Hair follicle dermal papilla cell (primary cell): Measurements from ENCODE around the gene UNKL. TPM values are rescaled to one million over a fixed set of nuclear protein-coding genes. Genes with fewer than 3 reads are reported as not detected.

ENCODE experiments used
- total RNA-seq: library from RNA; depleted of rRNA; stranded (reverse); fragments of >200 nt; gene quantifications from 2 replicates; pipeline ENCODE4 v1.2.3, GENCODE V29; 2012

The UNKL gene, protein sequence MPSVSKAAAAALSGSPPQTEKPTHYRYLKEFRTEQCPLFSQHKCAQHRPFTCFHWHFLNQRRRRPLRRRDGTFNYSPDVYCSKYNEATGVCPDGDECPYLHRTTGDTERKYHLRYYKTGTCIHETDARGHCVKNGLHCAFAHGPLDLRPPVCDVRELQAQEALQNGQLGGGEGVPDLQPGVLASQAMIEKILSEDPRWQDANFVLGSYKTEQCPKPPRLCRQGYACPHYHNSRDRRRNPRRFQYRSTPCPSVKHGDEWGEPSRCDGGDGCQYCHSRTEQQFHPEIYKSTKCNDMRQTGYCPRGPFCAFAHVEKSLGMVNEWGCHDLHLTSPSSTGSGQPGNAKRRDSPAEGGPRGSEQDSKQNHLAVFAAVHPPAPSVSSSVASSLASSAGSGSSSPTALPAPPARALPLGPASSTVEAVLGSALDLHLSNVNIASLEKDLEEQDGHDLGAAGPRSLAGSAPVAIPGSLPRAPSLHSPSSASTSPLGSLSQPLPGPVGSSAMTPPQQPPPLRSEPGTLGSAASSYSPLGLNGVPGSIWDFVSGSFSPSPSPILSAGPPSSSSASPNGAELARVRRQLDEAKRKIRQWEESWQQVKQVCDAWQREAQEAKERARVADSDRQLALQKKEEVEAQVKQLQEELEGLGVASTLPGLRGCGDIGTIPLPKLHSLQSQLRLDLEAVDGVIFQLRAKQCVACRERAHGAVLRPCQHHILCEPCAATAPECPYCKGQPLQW
- total RNA-seq = 13.5 and 20.3 TPM in 2 replicates

DNA sequence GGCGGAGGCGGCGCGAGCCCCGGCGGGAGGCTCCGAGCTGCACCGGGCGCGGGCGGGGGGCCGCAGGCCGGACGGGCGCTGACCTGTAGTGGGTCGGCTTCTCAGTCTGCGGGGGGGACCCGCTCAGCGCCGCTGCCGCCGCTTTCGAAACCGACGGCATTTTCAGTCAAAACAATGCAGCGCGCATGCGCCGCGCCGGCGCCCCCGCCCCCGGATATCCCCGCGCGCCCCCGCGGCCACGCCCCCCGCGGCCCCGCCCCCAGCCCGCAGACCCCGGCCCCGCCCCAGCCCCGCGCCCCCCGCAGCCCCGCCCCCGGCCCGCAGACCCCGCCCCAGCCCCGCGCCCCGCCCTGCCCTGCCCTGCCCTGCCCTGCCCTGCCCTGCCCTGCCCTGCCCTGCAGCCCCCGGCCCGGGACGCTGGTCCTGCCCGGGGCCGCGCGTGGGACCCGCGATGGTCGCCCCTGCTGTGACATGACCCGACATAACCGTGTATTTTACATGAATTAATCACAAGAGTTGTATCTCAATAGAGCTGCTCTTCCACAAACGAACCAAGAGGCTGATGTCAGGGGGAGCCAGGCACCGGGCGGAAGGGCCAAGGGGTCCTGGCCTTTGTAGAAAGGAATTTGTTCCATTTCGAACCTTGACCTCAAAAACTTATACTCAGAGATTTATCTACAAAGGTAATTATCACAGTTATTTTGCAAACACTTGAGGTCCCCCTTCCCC is at the start of gene UNKL:
TSS of gene UNKL (minus strand) at position 173 of the 729 bp plus-strand sequence. CDS start at position 160, 13 bp downstream.

DNA sequence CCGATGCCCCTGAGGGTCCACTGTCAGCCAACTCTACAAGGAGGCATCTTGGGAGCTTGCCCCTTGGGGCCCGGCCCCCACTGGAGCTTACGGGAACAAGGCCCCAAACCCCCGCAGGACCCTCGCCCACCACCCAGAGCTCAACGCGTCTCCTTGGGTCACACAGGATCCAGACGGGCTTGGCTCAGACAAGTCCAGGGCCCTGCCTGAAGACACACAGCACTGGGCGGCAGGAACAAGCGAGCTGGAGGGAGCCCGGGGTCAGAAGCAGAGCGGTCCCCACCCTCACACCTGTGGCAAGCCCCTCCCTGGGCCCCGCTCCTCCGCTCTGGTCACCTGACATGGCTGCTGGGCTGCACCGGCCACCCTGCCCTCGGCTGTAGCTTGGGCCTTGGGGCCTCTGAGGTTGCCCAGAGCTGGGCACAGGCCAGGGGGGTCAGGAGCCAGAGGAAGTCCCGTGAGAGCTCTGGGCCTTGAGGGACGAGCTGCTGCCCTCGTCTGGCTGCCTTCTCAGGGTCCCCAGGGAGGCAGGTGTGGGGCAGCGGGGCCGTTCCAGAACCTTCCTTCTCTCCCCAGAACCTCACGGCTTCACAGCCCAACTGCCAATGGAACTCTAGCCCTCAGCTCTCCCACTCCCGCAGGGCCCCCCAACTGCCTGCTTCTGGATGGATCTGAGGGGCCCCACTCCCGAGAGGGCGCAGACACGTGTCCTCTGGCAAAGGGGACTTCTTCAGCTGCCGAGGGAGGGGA is 29.7 kb upstream of the UNKL start, which contains the start of gene CCDC154:
TSS of gene CCDC154 (minus strand) at position 577 of the 750 bp plus-strand sequence. CDS start at position 343, 234 bp downstream.

GRCh38 chr16:1430759-1431496 is 16.4 kb upstream of the UNKL start, which contains the start of gene PERCC1:
Gene PERCC1, plus strand, starts transcription at chr16:1431078. Its CDS starts 1,516 bp downstream, at chr16:1432594.

GRCh38 chr16:1351582-1352362 is 62.7 kb downstream of the UNKL start, which contains the start of the genes GNPTG and TSR3:
Gene GNPTG, plus strand, starts transcription at chr16:1351931. Its CDS starts 35 bp downstream, at chr16:1351966.
Gene TSR3, minus strand, starts transcription at chr16:1351878. Its CDS starts 74 bp downstream, at chr16:1351804.

GRCh38 chr16:1333149-1333812 is 81.2 kb downstream of the UNKL start, which contains the start of gene BAIAP3:
Gene BAIAP3, plus strand, starts transcription at chr16:1333645. Its CDS starts 4,905 bp downstream, at chr16:1338550.

Other genes starting within 250 kb of the UNKL start
- gene TPSG1, start 189.4 kb downstream of the UNKL start, total RNA-seq = not detected in 2 replicates
- not detected in 2 replicates for gene TPSB2, start 184.5 kb downstream of the UNKL start, total RNA-seq
- gene TPSAB1, start 174.0 kb downstream of the UNKL start, total RNA-seq = not detected in 2 replicates
- gene TPSD1, start 158.6 kb downstream of the UNKL start, total RNA-seq = not detected in 2 replicates
- 37.2 and 54.0 TPM in 2 replicates for gene UBE2I, start 105.1 kb downstream of the UNKL start, total RNA-seq
- gene BAIAP3, start 81.1 kb downstream of the UNKL start, total RNA-seq = 0.97 TPM in 2 replicates
- 48.4 and 63.0 TPM in 2 replicates for gene TSR3, start 62.8 kb downstream of the UNKL start, total RNA-seq
- gene GNPTG, start 62.8 kb downstream of the UNKL start, total RNA-seq = 39.9 and 41.2 TPM in 2 replicates
- gene UQCC4, start 6.0 kb upstream of the UNKL start, total RNA-seq = 10.2 and 12.0 TPM in 2 replicates
- gene PERCC1, start 16.4 kb upstream of the UNKL start, total RNA-seq = not detected in 2 replicates
- gene CCDC154, start 29.9 kb upstream of the UNKL start, total RNA-seq = under 0.01 and 0.24 TPM in 2 replicates
- 73.5 and 81.5 TPM in 2 replicates for gene CLCN7, start 60.3 kb upstream of the UNKL start, total RNA-seq
- gene PTX4, start 74.2 kb upstream of the UNKL start, total RNA-seq = 0.12 and 0.16 TPM in 2 replicates
- 13.4 and 14.1 TPM in 2 replicates for gene TELO2, start 78.7 kb upstream of the UNKL start, total RNA-seq
- gene TMEM204, start 119.0 kb upstream of the UNKL start, total RNA-seq = 20.3 and 32.8 TPM in 2 replicates
- gene IFT140, start 197.4 kb upstream of the UNKL start, total RNA-seq = 39.8 and 44.9 TPM in 2 replicates
- gene CRAMP1, start 197.7 kb upstream of the UNKL start, total RNA-seq = 13.2 and 17.2 TPM in 2 replicates